NT2/D1 (cell line): ENCODE data around the gene ITGB6.

ENCODE experiments used
- SUZ12 ChIP-seq: IDR thresholded peaks from 2 replicates; pipeline ENCODE4 v1.6.1; 2011; ENCODE audit not compliant: insufficient read length, insufficient read depth; ENCODE audit errors: extremely low read depth
- YY1 ChIP-seq: IDR thresholded peaks from 2 replicates; pipeline ENCODE4 v1.6.1; 2011; ENCODE audit not compliant: insufficient read length, insufficient read depth
- ZNF274 ChIP-seq: IDR thresholded peaks from 2 replicates; pipeline ENCODE4 v1.6.1; 2011; ENCODE audit warnings: mild to moderate bottlenecking, low read depth, low read length

DNA sequence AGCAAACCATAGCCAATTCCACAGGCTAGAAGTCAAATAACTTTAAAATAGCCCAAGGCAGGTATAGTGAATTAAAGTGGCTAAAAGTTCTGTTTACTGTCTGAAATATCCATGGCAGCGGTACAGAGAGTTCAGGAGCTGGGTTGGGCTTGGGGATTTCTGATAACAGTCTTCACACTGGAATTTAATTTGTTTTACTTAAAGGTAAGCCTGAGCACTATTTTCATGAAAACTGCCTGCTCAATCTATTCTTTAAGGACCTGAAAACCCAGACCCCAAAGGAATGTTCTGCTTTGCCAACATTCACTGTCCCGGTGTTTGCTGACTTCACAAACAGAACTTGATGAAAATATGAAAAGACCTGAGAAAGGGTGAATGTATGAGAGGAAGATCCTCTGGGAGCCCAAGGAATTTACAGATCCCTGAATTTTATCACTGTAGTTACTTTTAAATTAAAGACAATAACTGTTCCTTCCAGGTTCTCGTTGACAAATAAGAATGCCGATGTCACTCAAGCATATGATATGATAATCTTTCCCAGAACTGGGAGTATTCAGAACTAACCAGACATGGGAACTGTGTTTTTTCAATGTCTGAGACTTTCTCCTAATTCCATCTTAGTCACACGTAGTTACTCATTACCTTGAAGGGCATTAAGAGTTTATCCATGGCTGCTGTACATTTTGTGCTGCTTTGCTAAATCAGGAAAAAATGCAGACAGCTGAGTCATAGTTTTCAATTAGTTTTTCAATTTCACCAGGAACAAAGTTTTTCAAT is 28.3 kb upstream of the ITGB6 start:
- TF ChIP-seq ZNF274 (no peak), YY1 (no peak), SUZ12 (no peak)
